22Rv1 (cell line): ENCODE measurements around the gene NBEA.

Experiments used
- ZFX ChIP-seq: fragments of 450-650 bp; IDR thresholded peaks from 2 replicates; pipeline ENCODE4 v1.6.1; 2017; ENCODE audit warnings: antibody characterized with exemption, borderline replicate concordance
- TF ChIP-seq, protein P1 (sequence below): fragments of 450-650 bp; IDR thresholded peaks from 2 replicates; pipeline ENCODE4 v1.5.1; 2017; ENCODE audit warnings: mild to moderate bottlenecking

DNA sequence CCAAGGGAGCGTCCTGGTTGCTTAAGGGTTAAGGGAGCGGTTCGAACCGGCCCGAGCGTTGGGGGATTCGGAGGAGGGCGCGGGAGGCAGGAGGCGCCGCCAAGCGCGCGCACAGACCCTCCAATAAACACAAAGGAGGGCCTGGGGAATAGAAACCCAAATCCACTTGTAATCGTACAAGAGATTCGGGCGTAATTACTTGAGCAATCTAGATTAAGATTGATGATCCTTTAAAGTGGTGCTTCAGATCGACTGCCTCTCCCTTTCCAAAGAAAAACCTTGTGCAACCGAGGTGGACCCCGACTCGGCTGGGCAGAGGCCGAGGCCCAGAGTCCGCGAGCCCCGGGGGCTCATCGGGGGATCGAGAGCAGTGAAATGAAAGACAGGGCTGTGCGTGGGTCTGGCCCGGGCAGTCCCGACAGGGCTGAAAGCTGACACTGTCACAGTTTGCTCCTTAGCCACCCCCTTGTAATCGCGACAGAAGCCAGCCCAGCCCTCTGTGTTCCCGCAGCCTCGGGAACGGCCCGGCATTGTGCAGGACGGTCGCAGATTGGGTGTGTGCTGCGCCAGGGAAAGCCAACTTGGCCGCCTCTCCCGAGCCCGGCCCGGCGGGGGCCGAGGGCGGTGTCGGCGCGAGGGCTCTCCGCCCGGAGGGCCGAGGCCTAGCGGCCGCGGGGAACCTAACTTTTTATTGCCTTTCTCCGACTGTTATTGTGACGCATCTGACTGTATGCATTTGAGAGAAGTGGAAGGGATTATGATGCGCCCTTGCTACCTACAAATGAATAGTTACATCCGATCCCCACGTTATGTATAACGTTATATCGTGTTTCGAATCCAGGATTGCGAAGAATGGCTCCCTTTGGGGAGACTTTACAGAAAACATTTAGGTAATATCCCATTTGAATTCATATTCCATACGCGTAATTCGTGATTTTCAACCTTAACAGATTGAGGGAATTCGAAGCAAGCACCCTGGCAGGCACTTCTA, 528.9 kb downstream of the NBEA start:
- TF ChIP-seq, protein P1, sequence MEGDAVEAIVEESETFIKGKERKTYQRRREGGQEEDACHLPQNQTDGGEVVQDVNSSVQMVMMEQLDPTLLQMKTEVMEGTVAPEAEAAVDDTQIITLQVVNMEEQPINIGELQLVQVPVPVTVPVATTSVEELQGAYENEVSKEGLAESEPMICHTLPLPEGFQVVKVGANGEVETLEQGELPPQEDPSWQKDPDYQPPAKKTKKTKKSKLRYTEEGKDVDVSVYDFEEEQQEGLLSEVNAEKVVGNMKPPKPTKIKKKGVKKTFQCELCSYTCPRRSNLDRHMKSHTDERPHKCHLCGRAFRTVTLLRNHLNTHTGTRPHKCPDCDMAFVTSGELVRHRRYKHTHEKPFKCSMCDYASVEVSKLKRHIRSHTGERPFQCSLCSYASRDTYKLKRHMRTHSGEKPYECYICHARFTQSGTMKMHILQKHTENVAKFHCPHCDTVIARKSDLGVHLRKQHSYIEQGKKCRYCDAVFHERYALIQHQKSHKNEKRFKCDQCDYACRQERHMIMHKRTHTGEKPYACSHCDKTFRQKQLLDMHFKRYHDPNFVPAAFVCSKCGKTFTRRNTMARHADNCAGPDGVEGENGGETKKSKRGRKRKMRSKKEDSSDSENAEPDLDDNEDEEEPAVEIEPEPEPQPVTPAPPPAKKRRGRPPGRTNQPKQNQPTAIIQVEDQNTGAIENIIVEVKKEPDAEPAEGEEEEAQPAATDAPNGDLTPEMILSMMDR = no peak
- no peak for TF ChIP-seq ZFX
